Activated CD8-positive, alpha-beta memory T cell treated with anti-CD3 and anti-CD28 coated beads for 36 hours (primary cell): ENCODE measurements around the gene OR2AK2. TPM values are rescaled to one million over a fixed set of nuclear protein-coding genes. Genes with fewer than 3 reads are reported as not detected.

Experiments
- CTCF ChIA-PET: fragments of 350-600 bp; sonication (Branson Sonifier 250); formaldehyde crosslinking; loops from one replicate; lab custom pipeline; 2021; ENCODE audit warnings: antibody characterized with exemption; lab: Charles Lee
- POLR2A ChIA-PET: fragments of 350-600 bp; sonication (Branson Sonifier 250); formaldehyde crosslinking; loops from one replicate; lab custom pipeline; 2021; ENCODE audit warnings: antibody characterized with exemption; lab: Charles Lee
- total RNA-seq, 2 experiments: library from RNA; stranded (reverse); gene quantifications; one replicate each; pipeline ENCODE4 v1.2.3, GENCODE V29; 2021

The OR2AK2 gene
- total RNA-seq, 2 experiments from 2014 or later: not detected

GRCh38 chr1:248013229-248013710 is 48.2 kb downstream of the OR2AK2 start, which contains the start of gene OR2L5:
TSS of gene OR2L5 (plus strand) at chr1:248013660. CDS start at chr1:248021948, 8,288 bp downstream.
- ChIA-PET CTCF (no interaction called here), POLR2A (no interaction called here)

- ChIA-PET POLR2A (no interaction called here), CTCF (no interaction called here)
Measured at GRCh38 chr1:248015803-248016202, 50.8 kb downstream of the OR2AK2 start.

Other genes with a start within 250 kb of the OR2AK2 start
- not detected for gene OR6F1, start 248.6 kb upstream of the OR2AK2 start, total RNA-seq
- gene OR14K1, start 226.6 kb upstream of the OR2AK2 start, total RNA-seq: not detected
- not detected for gene OR14A2, start 217.1 kb upstream of the OR2AK2 start, total RNA-seq
- gene OR1C1, start 204.7 kb upstream of the OR2AK2 start, total RNA-seq: not detected
- gene OR14A16, start 141.1 kb upstream of the OR2AK2 start, total RNA-seq: not detected
- not detected for gene OR11L1, start 123.3 kb upstream of the OR2AK2 start, total RNA-seq
- gene TRIM58, start 108.0 kb upstream of the OR2AK2 start, total RNA-seq: under 1 TPM; 0.06 to 0.08 TPM
- not detected for gene OR2W3, start 69.6 kb upstream of the OR2AK2 start, total RNA-seq
- gene OR2T8, start 45.0 kb upstream of the OR2AK2 start, total RNA-seq: not detected
- not detected for gene OR2AJ1, start 40.3 kb upstream of the OR2AK2 start, total RNA-seq
- not detected for gene OR2L8, start 16.4 kb upstream of the OR2AK2 start, total RNA-seq
- gene OR2L5, start 48.4 kb downstream of the OR2AK2 start, total RNA-seq: not detected
- under 1 TPM in 1 of 2 experiments, not detected in 1; 0.06 TPM for gene OR2L2, start 64.8 kb downstream of the OR2AK2 start, total RNA-seq
- gene OR2L3, start 81.6 kb downstream of the OR2AK2 start, total RNA-seq: not detected
- gene OR2L13, start 130.0 kb downstream of the OR2AK2 start, total RNA-seq: not detected
- not detected for gene OR2M5, start 179.9 kb downstream of the OR2AK2 start, total RNA-seq
- gene OR2M2, start 209.6 kb downstream of the OR2AK2 start, total RNA-seq: not detected
- gene OR2M3, start 232.0 kb downstream of the OR2AK2 start, total RNA-seq: not detected